Epidermal melanocyte (primary cell): Measurements from ENCODE around the gene GRP.

Experiments
- DNase-seq: peaks from one replicate; pipeline ENCODE4 v3.0.0; 2011; ENCODE audit warnings: low spot score; ENCODE audit not compliant: insufficient read length

Gene GRP

GRCh38 chr18:59267503-59268126 is 47.7 kb downstream of the GRP start:
- DNase-seq: no peak

- no peak for DNase-seq
Measured at GRCh38 chr18:59268127-59268720, 48.3 kb downstream of the GRP start.

GRCh38 chr18:59268721-59269562 is 49.0 kb downstream of the GRP start:
- no peak for DNase-seq

GRCh38 chr18:59269563-59270119 is 49.7 kb downstream of the GRP start:
- DNase-seq: no peak

- DNase-seq: no peak
Measured at GRCh38 chr18:59270689-59271257, 50.8 kb downstream of the GRP start.

GRCh38 chr18:59271606-59272220 is 51.8 kb downstream of the GRP start:
- no peak for DNase-seq

- DNase-seq: no peak
Measured at GRCh38 chr18:59272221-59272888, 52.4 kb downstream of the GRP start.

- DNase-seq: no peak
Measured at GRCh38 chr18:59272891-59273758, 53.2 kb downstream of the GRP start, which contains the start of gene RAX. TSS of gene RAX (minus strand) at chr18:59273454. CDS start at chr18:59273206, 248 bp downstream.

- no peak for DNase-seq
Measured at GRCh38 chr18:59273759-59274532, 54.0 kb downstream of the GRP start.

- DNase-seq: no peak
Measured at GRCh38 chr18:59274533-59274928, 54.6 kb downstream of the GRP start.

GRCh38 chr18:59275406-59275949 is 55.5 kb downstream of the GRP start:
- no peak for DNase-seq

- no peak for DNase-seq
Measured at GRCh38 chr18:59276047-59276446, 56.1 kb downstream of the GRP start.

- no peak for DNase-seq
Measured at GRCh38 chr18:59278793-59279192, 58.8 kb downstream of the GRP start.

- DNase-seq: no peak
Measured at GRCh38 chr18:59279193-59279592, 59.2 kb downstream of the GRP start.

GRCh38 chr18:59279722-59280121 is 59.8 kb downstream of the GRP start:
- no peak for DNase-seq
